ENCODE data around the gene SVOPL.

The SVOPL gene

GRCh38 chr7:138607216-138608126, 93.7 kb downstream of the SVOPL start:
- DNase-seq (ENCODE audit: low spot score) = no peak

- DNase-seq (ENCODE audit: low spot score) = no peak
These were observed 94.9 kb downstream of the SVOPL start for GRCh38 chr7:138606236-138606635.

GRCh38 chr7:138603549-138604318, 97.4 kb downstream of the SVOPL start:
- no peak for DNase-seq (ENCODE audit: low spot score)

GRCh38 chr7:138602451-138602850, 98.7 kb downstream of the SVOPL start:
- no peak for DNase-seq (ENCODE audit: low spot score)

- DNase-seq (ENCODE audit: low spot score) = no peak
These were observed 105.7 kb downstream of the SVOPL start for GRCh38 chr7:138595454-138595853.

- no peak for DNase-seq (ENCODE audit: low spot score)
These were observed 111.0 kb downstream of the SVOPL start for GRCh38 chr7:138590154-138590553.

- DNase-seq (ENCODE audit: low spot score) = no peak
These were observed 112.2 kb downstream of the SVOPL start for GRCh38 chr7:138588986-138589385.

- no peak for DNase-seq (ENCODE audit: low spot score)
These were observed 113.7 kb downstream of the SVOPL start for GRCh38 chr7:138587485-138587884.

GRCh38 chr7:138585283-138585993, 115.7 kb downstream of the SVOPL start:
- no peak for DNase-seq (ENCODE audit: low spot score)

- no peak for DNase-seq (ENCODE audit: low spot score)
These were observed 116.5 kb downstream of the SVOPL start for GRCh38 chr7:138584696-138585095.

GRCh38 chr7:138584283-138584682, 116.9 kb downstream of the SVOPL start:
- no peak for DNase-seq (ENCODE audit: low spot score)

- DNase-seq (ENCODE audit: low spot score) = no peak
These were observed 120.1 kb downstream of the SVOPL start for GRCh38 chr7:138581065-138581464.

- no peak for DNase-seq (ENCODE audit: low spot score)
These were observed 121.5 kb downstream of the SVOPL start for GRCh38 chr7:138579671-138580070.

GRCh38 chr7:138579136-138579535, 122.0 kb downstream of the SVOPL start:
- DNase-seq (ENCODE audit: low spot score) = no peak

GRCh38 chr7:138575897-138576428, 125.2 kb downstream of the SVOPL start:
- DNase-seq (ENCODE audit: low spot score) = no peak

- DNase-seq (ENCODE audit: low spot score) = no peak
These were observed 127.4 kb downstream of the SVOPL start for GRCh38 chr7:138573741-138574140.

GRCh38 chr7:138570715-138571114, 130.4 kb downstream of the SVOPL start:
- DNase-seq (ENCODE audit: low spot score) = no peak

GRCh38 chr7:138569418-138569817, 131.7 kb downstream of the SVOPL start:
- no peak for DNase-seq (ENCODE audit: low spot score)

GRCh38 chr7:138568655-138569054, 132.5 kb downstream of the SVOPL start:
- DNase-seq (ENCODE audit: low spot score) = no peak

GRCh38 chr7:138565451-138566114, 135.6 kb downstream of the SVOPL start:
- no peak for DNase-seq (ENCODE audit: low spot score)

- no peak for DNase-seq (ENCODE audit: low spot score)
These were observed 136.1 kb downstream of the SVOPL start for GRCh38 chr7:138565071-138565450.

GRCh38 chr7:138564365-138564764, 136.8 kb downstream of the SVOPL start:
- DNase-seq (ENCODE audit: low spot score) = no peak

All from HuH-7 (cell line).